Retina (tissue), 1 donor: Measurements from ENCODE around the gene ZSWIM4.
A peak's percentile ranks its signal among the peaks of the same experiment; 100 is the strongest.
"Not testable (repeated sequence)": the region's sequence is repeated elsewhere in the genome, so short reads cannot be mapped to it uniquely, and the experiment has no call there.

Experiments used
- DNase-seq: peaks from one replicate; pipeline ENCODE4 v3.0.0-alpha.2; 2016

The ZSWIM4 gene

DNA sequence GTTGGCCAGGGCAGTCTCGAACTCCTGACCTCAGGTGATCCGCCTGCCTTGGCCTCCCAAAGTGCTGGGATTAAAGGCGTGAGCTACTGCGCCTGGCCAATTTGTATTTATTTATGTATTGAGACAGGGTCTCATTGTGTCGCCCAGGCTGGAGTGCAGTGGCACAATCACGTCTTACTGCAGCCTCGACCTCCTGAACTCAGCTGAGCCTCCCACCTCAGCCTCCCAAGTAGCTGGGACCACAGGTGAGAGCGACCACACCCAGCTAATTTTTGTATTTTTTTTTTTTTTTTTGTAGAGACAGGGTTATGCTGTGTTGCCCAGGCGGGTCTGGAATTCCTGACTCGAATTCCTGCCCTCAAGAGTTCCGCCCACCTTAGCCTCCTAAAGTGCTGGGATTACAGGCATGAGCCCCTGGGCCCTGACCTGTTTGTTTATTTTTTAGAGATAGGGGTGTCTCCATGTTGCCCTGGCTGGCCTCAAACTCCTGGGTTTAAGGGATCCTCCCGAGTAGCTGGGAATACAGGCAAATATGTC lies 57.0 kb downstream of the ZSWIM4 start:
- DNase-seq = not testable (repeated sequence)

DNA sequence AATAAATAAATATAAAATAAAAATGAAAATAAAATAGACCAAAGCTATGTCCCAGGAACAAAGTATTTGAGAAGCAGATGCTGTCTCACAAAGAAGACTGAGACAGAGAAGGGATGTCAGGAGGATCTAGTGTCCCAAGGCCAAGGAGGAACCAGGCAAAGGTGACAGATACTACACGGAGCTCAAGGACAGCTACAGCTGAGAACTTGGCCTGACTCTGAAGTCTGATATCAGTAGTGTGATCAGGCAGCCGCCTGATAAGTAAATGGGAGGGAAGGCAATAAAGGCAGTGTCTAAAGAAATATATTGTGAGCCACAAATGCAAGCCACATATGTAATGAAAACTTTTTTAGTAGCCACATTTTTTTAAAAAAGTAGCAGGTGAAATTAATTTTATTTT lies 61.3 kb downstream of the ZSWIM4 start:
- no peak for DNase-seq

DNA sequence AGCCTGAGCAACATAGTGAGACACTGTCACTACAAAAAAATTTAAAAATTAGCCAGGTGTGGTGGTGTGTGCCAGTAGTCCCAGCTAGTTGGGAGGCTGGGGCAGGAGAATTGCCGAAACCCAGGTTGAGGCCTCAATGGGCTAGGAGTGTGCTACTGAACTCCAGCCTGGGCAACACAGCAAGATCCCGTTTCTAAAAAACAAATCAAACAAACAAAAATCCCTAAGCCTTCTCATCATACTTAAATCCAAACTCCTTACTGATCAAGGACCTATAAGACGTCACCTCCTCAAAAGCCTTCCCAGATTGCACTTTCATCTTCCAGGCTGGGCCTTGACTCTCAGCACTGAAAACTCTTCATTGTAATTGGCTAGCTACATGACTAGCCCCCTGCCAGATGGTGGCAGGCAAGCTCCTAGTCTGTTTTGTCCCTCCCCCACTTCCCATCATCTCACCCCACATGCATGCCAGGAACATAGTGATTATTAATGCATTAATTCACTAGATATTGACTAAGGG lies 64.2 kb downstream of the ZSWIM4 start:
- DNase-seq = no peak

DNA sequence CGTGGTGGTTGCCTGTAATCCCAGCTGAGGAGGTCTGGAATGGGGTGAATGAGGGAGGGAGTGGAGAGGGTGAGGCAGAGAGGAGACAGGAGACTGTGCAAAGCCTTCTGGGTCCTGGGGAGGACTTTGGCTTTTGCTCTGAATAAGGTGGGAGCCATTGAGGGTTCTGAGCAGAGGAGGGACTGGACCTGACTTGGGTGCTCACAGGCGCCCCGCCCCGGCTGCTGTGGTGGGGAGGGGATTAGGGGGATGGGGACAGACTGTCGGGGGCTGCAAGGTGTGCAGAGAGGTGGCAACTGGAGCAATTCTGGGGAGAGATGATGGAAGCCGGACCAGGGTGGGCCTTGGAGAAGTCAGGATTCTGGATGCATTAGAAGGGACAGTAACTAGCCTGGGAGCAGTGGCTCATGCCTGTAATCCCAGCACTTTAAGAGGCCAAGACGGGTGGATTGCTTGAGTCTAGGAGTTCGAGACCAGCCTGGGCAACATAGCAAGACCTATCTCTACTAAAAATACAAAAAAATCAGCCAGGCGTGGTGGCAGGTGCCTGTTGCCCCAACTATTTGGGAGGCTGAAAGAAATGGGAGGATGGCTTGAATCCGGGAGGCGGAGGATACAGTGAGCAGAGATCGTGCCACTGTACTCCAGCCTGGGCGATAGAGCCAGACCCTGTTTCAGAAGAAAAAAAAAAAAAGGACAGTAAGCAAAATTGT lies 65.6 kb downstream of the ZSWIM4 start:
- no peak for DNase-seq

DNA sequence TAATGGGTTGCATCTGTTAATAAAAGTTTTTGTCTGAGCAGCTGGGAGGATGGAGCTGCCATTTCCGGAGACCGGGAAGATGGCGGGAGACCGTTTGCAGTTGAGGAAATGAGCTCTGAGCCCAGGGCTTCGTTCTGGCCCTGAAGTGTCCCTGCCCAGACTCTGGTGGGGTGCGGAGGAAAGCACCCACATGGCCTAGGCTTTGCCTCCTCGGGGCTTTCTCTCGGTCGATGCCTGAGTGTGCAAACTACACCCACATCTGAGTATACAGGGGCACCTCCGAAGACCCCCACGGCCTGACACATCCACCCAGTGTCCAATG lies 66.1 kb downstream of the ZSWIM4 start:
- no peak for DNase-seq

DNA sequence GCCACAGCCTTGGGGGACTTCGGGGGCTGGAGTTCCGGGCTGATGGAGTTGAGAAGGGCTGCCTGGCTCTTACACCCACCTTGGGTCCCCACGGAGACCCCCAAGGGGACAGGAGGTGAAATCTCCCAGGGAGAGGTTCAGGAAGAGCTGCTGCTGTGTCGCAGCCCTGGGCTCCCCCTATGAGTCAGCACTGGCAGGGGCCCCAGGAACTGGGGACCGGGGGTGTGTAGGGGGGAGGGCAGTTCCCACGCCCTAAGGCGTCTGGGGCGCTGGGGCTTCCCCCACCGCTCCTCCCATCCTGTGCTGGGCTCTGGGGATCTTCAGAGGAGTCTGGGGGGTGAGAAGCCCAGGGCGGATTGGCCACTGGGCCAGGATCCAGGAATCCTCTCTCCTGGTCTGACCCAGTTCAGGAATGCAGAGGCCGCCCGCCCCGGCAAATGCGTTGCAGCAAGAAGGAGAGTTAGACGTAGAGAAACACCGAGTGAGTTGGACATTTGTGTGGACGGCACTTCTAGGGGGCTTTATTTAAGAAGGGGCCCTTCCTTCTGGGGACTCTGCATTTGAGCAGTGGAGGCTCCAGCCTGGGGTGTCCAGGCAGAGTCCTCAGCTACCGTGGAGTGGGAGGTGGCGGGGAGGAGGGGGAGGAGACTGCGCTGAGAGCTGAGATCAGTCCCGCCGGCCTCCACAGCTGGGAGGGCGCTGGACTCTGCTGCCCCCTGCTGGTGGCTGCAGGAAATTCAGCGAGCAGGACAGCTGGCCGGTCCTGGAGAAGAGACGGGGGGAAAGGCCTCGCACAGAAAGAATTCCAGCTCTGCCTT lies 66.7 kb downstream of the ZSWIM4 start:
- DNase-seq = peak; percentile 96

DNA sequence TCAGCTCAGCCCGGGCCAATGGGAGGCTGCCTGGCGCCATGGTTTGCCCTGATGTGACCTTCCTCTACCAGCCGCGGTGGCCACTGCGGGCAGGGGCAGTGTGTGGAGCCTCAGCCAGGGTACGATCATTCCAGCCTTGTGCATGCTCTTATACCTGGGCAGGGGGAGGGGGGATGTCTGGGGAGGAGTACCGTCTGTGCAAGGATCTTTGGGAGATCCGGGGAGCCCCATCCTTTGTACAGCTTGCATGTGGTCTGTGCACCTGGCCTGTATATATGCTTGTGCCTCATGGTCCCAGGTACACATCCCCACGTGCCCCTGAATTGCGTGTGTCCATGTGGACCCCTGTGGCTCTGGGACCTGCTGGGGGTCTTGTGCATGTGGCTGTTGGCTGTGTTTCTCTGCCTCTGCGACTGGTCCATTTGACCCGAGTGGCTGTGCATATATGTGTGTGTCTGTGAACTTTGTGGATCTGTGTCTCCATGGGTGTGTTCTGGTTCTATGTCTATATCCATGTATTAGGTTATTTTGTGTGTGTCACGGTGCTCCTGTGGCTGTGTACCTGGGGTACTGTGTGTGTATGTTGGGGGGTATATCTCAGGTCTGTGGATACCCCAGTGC lies 68.9 kb downstream of the ZSWIM4 start:
- DNase-seq = peak; percentile 54

DNA sequence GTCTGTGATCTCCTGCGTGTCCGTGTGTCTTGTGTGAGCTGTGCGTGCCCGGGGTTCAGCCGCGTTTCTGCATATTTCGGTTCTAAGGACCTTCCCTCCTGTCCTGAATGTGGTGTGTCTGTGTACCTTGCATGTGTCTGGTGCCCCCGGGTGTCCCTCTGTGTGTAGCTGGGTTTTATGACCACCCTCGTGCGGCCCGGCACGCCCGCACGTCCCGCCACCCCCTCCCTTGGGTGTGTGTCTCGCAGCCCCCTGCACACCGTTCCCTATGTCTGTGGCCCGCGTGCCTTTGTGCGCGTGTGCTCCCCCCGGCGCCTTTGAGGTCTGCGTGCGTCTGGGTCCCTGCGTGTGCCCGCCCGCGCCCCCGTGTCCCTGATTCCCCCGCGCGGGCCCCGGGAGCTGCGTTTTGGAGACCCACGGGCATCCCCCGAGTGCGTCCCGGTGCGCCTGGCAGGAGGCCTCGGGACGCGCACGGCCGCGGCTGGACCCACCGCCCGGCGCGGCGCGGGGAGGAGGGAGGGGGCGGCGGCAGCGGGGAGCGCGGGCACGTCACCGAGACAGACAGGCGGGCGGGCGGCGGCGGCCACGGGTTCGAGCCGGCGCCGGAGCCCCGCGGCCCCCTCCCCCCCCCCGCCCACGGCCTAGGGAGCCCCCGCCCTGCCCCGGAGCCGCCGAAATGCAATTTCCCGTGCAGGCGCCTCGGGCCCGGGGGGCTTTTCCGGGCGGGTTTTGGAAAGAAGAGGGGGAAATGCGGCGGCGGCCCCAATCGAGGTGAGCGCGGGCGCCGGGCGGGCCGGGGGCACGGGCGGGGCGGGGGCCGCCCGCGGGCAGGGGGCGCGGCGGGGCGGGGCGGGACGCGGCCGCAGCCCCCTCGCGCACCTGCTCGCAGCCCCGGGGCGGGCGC lies 69.7 kb downstream of the ZSWIM4 start:
- DNase-seq = peak; percentile 60

DNA sequence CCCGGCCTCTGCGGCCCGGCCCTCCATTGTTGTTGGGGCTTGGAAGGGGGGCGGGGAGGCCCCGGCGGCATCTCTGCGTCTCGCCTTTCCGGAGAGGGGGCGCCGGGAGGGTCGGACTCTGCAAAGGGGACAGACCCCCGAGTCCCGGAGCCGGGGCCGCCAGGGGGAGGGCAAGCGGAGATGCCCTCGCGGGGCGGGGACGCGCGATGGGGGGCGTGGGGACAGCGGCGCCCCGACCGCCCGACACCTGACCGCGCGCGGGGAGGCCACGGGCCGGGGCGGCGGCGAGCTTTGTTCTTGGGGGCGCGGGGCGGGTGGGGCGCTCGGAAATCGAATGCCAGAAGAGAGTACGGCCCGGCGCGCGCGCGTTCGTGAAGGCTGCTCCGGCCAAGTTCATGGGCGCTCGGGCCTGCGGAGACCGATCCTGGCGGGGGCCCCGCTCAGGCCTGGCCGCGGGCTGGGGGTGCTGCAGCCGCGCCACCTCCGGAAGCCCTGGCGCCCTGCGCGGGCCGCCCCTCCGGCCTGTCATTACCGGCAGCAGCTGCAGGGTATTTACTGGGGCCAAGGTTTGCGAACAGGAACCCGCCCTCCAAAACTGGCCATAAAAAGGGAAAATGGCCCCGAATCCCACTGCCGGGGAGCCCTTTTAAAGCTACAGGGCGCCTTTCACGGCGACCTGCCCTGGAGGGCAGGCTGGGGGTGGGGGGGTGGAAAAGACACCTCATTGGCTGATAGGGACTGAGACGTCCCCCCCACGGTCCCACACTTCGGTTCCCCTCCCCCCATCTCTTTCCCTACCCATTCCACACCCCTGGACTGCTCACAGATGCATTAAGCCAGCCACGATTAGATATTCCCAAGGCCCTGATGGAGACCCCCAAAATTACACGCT lies 70.6 kb downstream of the ZSWIM4 start:
- DNase-seq = peak; percentile 58

DNA sequence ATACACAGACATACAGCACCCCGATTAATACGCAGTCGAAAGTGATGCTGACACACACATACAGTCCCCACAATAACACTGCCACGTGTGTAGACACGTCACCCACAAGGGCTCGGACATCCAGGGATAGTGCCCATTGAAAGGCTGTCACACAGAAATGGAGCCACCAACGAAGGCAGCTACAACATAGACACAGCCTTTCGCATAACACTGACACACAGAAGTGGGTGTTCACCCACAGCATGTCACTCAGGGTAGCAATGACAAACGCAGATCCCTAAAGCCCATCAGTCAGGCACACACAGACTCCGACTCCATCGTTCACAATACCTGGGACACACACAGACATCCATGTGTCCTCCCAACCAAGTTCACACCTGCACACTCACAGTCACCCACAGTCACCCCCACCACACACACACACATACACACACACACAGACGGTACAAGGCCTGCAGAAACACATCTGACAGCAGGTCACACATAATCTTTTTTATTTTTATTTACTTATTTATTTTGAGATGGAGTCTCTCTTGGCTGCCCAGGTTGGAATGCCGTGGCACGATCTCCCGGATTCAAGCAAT lies 71.3 kb downstream of the ZSWIM4 start:
- no peak for DNase-seq

DNA sequence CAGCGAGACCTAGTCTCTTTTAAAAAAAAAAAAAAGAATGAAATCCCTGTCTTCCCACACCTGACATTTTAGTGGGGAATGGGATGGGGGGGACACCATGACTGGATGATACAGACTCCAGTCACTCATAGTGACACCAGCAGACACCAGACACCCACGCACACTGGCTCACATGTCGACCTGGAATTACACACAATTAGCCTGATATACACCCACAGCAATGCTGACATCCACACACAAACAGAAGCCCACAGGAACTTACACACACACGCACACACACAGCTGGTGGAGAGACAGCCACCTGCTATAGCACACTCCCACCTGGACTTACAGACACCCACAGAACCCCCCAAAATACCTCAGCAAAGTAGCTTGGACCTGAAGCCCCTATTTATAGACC lies 73.4 kb downstream of the ZSWIM4 start:
- DNase-seq = no peak

DNA sequence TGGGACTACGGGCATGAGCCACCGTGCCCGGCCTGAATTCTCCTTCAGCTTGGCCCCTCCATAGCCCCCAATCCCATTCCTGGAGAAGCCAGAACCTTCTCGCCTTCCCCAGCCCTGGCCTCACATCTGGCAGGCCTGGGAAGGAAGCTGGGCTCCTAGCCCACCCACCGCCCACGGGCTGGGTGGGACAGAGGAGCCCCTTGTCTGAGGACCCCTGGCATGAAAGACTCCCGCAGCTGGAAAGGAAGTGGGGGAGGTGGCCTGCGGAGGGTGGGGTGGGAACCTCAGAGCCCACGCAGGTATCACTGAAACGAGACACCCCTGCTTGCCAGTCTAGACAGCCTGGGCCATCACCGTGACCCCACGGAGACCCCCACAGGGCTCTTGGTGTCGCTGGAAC lies 74.0 kb downstream of the ZSWIM4 start:
- DNase-seq = no peak

DNA sequence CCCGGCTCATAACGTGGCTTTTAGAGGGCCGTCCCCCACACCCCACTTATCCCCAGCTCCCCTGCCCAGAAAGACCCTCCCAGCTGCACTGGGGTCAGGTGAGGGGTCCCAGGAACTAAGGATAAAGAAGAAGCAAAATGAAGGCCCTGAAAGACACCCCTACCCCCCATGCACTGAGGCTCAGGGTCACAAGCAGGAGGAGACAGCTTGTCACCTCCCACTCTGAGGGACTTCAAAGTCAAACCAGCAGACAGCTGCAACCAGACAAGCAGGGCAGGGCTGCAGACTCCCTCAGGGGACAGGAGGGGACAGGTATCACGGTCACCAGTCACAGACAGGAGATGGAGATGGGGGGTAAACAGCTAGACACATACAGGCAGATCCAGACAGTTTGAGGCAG lies 75.6 kb downstream of the ZSWIM4 start:
- no peak for DNase-seq

DNA sequence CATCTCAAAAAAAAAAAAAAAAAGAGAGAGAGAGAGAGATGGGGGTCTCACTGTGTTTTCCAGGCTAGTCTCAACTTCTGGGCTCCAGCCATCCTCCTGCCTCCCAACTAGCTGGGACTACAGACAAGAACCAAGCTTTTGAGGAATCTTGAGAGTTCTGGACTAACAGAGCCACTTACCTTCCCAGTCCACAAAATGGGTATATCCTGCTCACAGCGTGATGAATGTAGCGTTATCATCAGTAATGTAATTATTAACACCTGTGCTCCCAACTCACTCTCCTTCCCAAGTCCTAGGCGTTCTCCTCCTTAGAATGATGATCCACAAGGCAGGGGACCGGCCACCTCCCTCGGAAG lies 77.1 kb downstream of the ZSWIM4 start:
- no peak for DNase-seq

DNA sequence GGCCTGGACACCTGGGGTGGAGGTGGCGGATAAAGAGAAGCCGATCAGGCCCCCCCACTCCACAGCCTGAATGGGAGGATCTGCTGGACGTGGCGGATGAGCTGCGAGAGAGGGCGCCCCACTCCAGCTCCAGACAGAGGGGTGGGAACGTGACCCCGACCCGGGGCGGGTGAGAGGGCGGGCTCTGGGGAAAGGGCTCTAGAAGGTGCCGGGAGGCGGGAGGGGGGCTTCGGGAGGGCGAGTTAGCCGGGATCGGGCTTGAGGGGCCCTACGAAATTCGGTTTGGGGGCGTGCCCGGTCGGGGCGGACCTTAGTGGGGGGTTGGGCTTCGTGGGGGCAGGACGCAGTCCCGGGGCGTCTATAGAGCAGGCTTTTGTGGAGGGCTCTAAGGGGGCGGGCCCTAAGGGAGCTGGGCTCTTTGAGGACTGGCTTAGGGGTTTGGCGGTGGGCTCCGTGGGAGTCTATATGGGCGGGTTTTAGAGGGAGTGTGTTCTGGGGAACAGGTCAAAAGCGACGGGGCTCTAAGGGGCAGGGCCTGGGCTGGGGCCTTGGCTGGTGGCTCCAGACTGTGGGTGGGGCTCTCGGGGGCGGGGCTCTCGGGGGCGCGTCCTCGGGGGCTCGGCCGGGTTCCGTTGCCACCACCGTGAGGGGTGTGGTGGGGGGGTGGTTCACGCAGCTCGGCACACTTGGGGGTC lies 77.6 kb downstream of the ZSWIM4 start:
- DNase-seq = no peak

DNA sequence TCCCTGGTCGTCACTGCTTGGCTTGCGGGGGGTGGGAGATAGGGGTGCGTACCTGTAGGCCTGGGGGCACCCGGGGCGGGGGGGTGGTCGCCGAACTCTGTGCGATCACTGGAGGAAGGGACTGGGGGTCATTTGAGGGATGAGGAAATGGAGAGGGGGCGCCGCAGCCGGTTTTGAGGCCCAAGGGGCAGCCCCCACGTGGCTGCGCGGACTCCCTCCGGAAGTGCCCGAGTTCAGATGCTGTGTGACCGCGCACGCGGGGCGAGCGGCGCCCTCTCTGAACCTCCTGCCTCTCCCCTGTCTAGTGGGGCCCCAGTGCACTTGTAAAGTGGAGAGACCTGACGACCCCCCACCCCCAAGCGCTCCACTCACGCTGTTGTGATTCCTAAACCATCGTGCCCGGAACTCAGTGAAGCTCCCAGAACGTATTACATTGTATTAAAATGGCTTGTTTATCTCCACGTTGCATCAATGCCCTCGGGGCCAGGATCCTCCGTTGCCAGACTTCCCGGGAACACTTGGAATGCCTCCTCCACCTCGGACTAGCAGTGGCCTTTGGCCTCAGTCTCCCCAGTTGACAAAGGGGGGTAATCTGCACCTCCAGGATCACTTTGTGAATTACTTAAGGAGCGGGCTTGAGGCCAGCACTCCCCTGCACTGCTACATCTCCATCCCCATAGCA lies 78.7 kb downstream of the ZSWIM4 start:
- DNase-seq = no peak

DNA sequence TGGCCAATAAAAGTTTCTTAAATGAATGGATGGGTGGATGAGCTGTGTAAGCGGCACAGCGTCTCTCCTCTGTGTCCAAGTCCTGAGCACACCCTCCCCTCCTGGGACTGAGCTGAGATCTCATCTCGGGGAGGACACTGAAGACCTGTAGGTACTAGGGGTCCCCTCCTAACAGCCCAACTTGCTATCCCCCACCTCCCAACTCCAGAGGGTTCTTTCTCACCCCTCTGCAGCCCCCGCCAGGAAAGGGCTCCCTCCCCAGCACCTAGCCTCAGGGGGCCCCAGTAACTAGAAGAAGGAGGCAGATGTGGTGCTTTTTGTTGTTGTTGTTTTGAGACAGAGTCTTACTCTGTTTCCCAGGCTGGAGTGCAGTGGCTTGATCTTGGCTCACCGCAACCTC lies 80.6 kb downstream of the ZSWIM4 start:
- DNase-seq = no peak

DNA sequence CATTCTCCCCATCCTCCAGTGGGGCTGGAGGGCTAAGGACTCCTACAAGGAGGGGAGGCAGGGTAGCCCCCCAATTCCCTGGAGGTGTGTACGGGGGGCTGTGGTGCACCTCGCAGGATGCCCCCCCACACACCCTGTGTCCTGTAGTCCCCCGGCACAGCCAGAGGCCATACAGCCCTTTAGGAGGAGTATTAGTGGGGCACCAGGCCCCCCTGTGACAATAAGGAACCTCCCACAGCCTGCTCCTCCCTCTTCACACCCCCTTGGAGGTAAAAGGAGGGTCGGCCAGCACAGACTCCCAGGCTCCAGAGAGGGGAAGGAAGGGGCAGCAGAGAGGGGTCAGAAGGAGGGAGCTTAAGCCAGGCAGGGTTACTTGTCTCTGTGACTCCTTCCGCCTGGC lies 81.6 kb downstream of the ZSWIM4 start, which contains the start of gene NANOS3:
NANOS3 (plus strand) TSS at position 301 of the 400 bp plus-strand sequence. CDS start 115 bp downstream, outside the sequence.
- no peak for DNase-seq

DNA sequence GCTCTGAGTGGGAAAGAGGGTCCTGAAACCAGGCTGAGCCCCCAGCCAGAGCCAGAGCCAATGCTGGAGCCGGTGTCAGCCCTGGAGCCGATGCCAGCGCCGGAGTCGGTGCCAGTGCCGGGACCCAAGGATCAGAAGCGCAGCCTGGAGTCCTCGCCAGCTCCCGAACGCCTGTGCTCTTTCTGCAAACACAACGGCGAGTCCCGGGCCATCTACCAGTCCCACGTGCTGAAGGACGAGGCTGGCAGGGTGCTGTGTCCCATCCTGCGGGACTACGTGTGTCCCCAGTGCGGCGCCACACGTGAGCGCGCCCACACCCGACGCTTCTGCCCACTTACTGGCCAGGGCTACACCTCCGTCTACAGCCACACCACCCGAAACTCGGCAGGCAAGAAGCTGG lies 82.1 kb downstream of the ZSWIM4 start:
- DNase-seq = no peak
